ENCODE measurements around the gene CPT2.

DNA sequence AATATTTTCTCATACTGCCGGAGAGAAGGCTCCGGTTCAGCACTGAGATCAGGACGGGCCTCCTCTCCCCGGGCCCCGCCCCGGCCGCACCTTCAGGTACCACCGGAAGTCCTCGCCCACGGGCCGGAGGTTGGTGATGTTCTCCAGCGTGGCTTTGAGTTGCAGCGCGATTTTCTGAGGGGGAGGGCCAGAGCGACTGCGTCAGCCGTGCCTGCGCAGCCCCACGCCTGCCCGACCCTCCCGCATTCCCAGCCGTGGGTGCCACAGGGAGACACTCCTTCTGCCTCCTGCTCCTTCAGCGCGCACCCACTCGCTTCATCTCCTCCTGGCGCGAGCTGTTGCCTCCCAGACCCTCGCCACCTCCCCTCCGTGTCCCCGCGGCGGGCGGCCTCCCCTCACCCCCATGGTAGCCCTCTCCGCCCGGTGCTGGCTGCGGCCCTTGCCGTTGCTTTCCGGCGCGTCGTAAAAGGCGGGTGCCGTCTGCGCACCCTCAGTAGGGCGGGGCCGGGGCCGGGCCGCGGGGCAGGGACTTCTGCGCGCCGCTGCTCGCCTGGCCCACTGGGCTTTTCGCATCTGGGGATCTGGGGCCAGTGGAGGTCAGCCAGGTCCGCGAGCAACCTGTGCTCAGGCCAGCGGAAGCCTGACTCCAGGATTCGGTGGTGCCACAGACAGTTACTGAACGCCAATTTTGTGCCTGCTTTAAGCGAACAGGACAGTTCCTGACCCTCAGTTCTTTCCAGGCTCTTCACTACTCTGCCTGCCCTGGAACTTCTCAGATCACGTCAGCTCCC, 23.7 kb downstream of the CPT2 start, which contains the start of gene CZIB:
- TF ChIP-seq SP1 (CRISPR knock-in tag; IDR thresholded peaks at IDR 0.05) (peak; percentile 88), SIN3B (IDR thresholded peaks at IDR 0.05; ENCODE audit: low read depth) (peak; percentile 77; the same call in 1 of the 2 replicates)
